Osteocyte (in vitro differentiated cells): ENCODE data around the gene SPTSSA. TPM values are rescaled to one million over a fixed set of nuclear protein-coding genes. Genes with fewer than 3 reads are reported as not detected.
"Not testable (repeated sequence)": the region's sequence is repeated elsewhere in the genome, so short reads cannot be mapped to it uniquely, and the experiment has no call there.

ENCODE experiments used
- DNase-seq: peaks from one replicate; pipeline ENCODE4 v3.0.0; 2021; ENCODE audit warnings: mixed read lengths; ENCODE audit not compliant: unreplicated experiment; ENCODE audit errors: extremely low spot score
- H3K27ac Mint-ChIP-seq: one replicate; pipeline ENCODE4 v1.8.0; 2021; ENCODE audit warnings: mild to moderate bottlenecking, mixed read lengths; ENCODE audit not compliant: unreplicated experiment
- H3K27me3 Mint-ChIP-seq: one replicate; pipeline ENCODE4 v1.8.0; 2021; ENCODE audit warnings: mixed read lengths; ENCODE audit not compliant: unreplicated experiment
- H3K36me3 Mint-ChIP-seq: one replicate; pipeline ENCODE4 v1.8.0; 2021; ENCODE audit warnings: mixed read lengths; ENCODE audit not compliant: unreplicated experiment
- H3K4me1 Mint-ChIP-seq: one replicate; pipeline ENCODE4 v1.8.0; 2021; ENCODE audit warnings: mixed read lengths; ENCODE audit not compliant: unreplicated experiment
- H3K4me3 Mint-ChIP-seq: one replicate; pipeline ENCODE4 v1.8.0; 2021; ENCODE audit warnings: mild to moderate bottlenecking, moderate library complexity, mixed read lengths; ENCODE audit not compliant: unreplicated experiment
- H3K9me3 Mint-ChIP-seq: one replicate; pipeline ENCODE4 v1.8.0; 2021; ENCODE audit warnings: mixed read lengths; ENCODE audit not compliant: unreplicated experiment
- CTCF ChIP-seq: fragments of 200-600 bp; sonication (generic); IDR thresholded peaks from 2 replicates; pipeline ENCODE4 v1.5.0; 2021; ENCODE audit warnings: antibody characterized with exemption, mild to moderate bottlenecking, moderate library complexity
- total RNA-seq: library from RNA; stranded (reverse); gene quantifications from 2 replicates; pipeline ENCODE4 v1.2.1, GENCODE V29; 2021

The SPTSSA gene
- total RNA-seq, 1 donor from 2014 or later, result 17.8 TPM

GRCh38 chr14:34398024-34398423 lies 64.0 kb downstream of the SPTSSA start:
- H3K27ac Mint-ChIP-seq, result no peak overlapping the region
- H3K9me3 Mint-ChIP-seq, result peaks cover 9% of the 10 kb centered on the region
- H3K4me1 Mint-ChIP-seq, result no peaks in the 10 kb centered on the region
- H3K4me3 Mint-ChIP-seq, result no peak overlapping the region
- H3K27me3 Mint-ChIP-seq, result peaks cover 22% of the 10 kb centered on the region
- no peak for TF ChIP-seq CTCF
- H3K36me3 Mint-ChIP-seq, result no peaks in the 10 kb centered on the region
- DNase-seq, result no peak

DNA sequence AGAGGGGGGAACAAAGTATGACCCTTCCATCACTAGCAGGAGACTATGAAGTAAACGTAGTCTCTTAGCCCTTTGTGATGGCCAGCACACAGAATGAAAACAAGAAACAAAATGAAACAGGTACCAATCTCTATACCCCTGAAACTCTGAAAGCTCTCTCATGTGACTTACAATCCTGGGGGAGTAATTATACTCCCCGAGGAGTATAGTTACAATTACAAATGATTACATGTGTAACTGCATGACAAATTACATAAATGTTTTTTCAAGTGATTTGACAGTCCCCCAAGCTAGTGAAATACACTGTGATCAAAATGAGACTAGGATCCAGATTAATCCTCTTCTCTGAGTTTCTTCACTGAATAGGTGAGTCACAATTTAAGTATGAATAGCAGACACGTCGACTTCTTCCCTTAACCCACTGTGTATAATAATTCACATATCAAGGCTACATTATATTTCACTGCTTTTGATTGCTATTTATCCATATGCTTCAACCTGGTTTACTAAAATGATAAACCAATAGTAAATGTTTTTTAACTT lies 74.0 kb downstream of the SPTSSA start:
- no peaks in the 10 kb centered on the region for H3K4me1 Mint-ChIP-seq
- H3K9me3 Mint-ChIP-seq, result no peaks in the 10 kb centered on the region
- H3K36me3 Mint-ChIP-seq, result no peaks in the 10 kb centered on the region
- H3K4me3 Mint-ChIP-seq, result no peak overlapping the region
- H3K27ac Mint-ChIP-seq, result no peak overlapping the region
- peaks cover 6% of the 10 kb centered on the region for H3K27me3 Mint-ChIP-seq
- TF ChIP-seq CTCF, result no peak
- DNase-seq, result no peak

DNA sequence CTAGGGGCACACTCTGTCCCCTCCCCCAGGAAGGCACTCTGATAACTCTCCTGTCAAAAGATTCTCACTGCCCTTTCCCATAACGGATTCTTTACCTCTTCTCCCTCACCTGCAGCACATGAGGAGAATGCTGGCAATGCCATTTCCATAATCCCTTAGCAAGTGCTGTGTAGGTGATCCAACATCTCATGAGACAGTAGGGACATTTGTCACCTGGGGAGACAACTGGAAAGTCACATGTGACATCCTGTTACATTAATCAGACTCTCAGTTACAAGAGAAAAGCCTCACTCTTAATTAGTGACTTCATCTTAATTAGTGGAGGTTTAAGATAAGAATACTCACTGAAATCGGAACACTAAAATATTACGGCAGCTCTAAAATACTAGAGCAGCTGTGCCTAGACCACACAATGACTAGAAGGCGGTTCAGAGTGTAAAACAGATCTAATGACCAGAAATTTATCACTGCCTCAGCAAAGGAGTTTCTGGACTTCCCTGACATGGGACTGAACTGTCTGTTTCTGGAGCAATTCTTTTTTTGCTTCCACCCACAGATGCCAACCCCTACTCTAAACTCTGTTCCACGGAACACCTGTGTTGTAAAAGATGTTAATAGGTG lies 75.1 kb downstream of the SPTSSA start:
- no peak overlapping the region for H3K27ac Mint-ChIP-seq
- no peak overlapping the region for H3K4me3 Mint-ChIP-seq
- no peak for DNase-seq
- H3K9me3 Mint-ChIP-seq, result no peaks in the 10 kb centered on the region
- no peaks in the 10 kb centered on the region for H3K36me3 Mint-ChIP-seq
- TF ChIP-seq CTCF, result no peak
- no peaks in the 10 kb centered on the region for H3K4me1 Mint-ChIP-seq
- peaks cover 6% of the 10 kb centered on the region for H3K27me3 Mint-ChIP-seq

- not testable (repeated sequence) for DNase-seq, H3K9me3 Mint-ChIP-seq, H3K27me3 Mint-ChIP-seq, H3K4me1 Mint-ChIP-seq, H3K4me3 Mint-ChIP-seq, H3K36me3 Mint-ChIP-seq, H3K27ac Mint-ChIP-seq
Observed at GRCh38 chr14:34385881-34386280, 76.2 kb downstream of the SPTSSA start.

DNA sequence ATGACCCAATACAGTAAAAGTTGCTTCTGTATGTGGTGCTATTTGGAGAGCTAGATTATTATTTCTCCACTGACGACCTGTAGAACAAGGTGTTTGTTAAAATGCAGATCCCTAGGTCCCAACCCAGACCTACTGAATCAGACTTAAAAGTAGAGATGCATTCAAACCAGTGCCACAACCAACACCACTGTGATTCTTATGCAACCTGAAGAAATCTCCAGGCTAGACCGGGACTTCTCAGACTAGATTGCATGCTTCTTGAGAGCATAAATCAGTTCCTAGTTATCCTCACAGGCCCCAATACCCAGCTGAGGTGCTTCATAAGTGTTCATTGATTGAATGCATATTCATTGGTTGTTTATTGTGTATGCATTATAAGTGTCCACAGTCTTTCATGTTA lies 78.2 kb downstream of the SPTSSA start:
- H3K27me3 Mint-ChIP-seq, result peaks cover 6% of the 10 kb centered on the region
- H3K9me3 Mint-ChIP-seq, result no peaks in the 10 kb centered on the region
- H3K36me3 Mint-ChIP-seq, result no peaks in the 10 kb centered on the region
- no peak overlapping the region for H3K27ac Mint-ChIP-seq
- H3K4me1 Mint-ChIP-seq, result peaks cover 6% of the 10 kb centered on the region
- H3K4me3 Mint-ChIP-seq, result no peak overlapping the region
- no peak for TF ChIP-seq CTCF
- DNase-seq, result no peak

Other genes with a start within 250 kb of the SPTSSA start
- gene EAPP, start 77.5 kb upstream of the SPTSSA start, total RNA-seq, result 38.3 and 42.0 TPM in 2 replicates
- gene SNX6, start 167.9 kb upstream of the SPTSSA start, total RNA-seq, result 80.0 and 92.0 TPM in 2 replicates